Tibial nerve (tissue), 4 donors: Measurements from ENCODE around the gene CLEC9A.

ENCODE experiments used
- EP300 ChIP-seq, 2 donors: sonication (generic); formaldehyde crosslinking; IDR thresholded peaks; one replicate each; pipeline ENCODE4 v1.6.1; 2017; ENCODE audit warnings: antibody characterized with exemption in 2 of 2, mild to moderate bottlenecking in 1 of 2
- POLR2A ChIP-seq, 2 donors: fragments of 450-650 bp; IDR thresholded peaks; one replicate each; pipeline ENCODE4 v1.6.1; 2017; ENCODE audit warnings: antibody characterized with exemption in 2 of 2, mild to moderate bottlenecking in 2 of 2, moderate library complexity in 2 of 2
- TF ChIP-seq, protein P1 (sequence below), 5 experiments: fragments of 200-600 bp in 3 of 5; fragments of 450-650 bp in 2 of 5; sonication (generic) in 3 of 5; IDR thresholded peaks; one replicate each; pipeline ENCODE4 v1.5.1; 2016 to 2019; ENCODE audit warnings: antibody characterized with exemption in 5 of 5, mild to moderate bottlenecking in 3 of 5, moderate library complexity in 2 of 5

DNA sequence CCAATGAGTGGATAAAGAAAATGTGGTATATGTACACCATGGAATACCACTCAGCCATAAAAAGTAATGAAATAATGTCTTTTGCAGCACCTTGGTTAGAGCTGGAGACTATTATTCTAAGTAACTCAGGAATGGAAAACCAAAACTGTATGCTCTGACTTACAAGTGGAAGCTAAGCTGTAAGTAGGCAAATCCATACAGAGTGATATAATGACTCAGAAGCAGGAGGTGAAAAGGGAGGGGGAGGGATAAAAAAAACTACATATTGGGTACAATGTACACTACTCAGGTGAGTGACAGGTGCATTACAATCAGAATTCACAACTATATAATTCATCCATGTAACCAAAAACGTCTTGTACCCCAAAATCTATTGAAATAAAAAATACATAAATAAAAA is 83.4 kb downstream of the CLEC9A start:
- TF ChIP-seq, protein P1, sequence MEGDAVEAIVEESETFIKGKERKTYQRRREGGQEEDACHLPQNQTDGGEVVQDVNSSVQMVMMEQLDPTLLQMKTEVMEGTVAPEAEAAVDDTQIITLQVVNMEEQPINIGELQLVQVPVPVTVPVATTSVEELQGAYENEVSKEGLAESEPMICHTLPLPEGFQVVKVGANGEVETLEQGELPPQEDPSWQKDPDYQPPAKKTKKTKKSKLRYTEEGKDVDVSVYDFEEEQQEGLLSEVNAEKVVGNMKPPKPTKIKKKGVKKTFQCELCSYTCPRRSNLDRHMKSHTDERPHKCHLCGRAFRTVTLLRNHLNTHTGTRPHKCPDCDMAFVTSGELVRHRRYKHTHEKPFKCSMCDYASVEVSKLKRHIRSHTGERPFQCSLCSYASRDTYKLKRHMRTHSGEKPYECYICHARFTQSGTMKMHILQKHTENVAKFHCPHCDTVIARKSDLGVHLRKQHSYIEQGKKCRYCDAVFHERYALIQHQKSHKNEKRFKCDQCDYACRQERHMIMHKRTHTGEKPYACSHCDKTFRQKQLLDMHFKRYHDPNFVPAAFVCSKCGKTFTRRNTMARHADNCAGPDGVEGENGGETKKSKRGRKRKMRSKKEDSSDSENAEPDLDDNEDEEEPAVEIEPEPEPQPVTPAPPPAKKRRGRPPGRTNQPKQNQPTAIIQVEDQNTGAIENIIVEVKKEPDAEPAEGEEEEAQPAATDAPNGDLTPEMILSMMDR (IDR thresholded peaks at IDR 0.05): no peak
- no peak for TF ChIP-seq POLR2A (IDR thresholded peaks at IDR 0.05)
- no peak for TF ChIP-seq EP300 (IDR thresholded peaks at IDR 0.05)
